ENCODE measurements around the gene MMP7.

Gene MMP7

GRCh38 chr11:102493524-102493923 lies 37.0 kb downstream of the MMP7 start:
- DNase-seq (ENCODE audit: low read depth), result no peak

- no peak for DNase-seq (ENCODE audit: low read depth)
Observed at GRCh38 chr11:102491969-102492368, 38.6 kb downstream of the MMP7 start.

GRCh38 chr11:102489186-102490145 lies 41.1 kb downstream of the MMP7 start:
- no peak for DNase-seq (ENCODE audit: low read depth)

- no peak for DNase-seq (ENCODE audit: low read depth)
Observed at GRCh38 chr11:102488208-102488607, 42.3 kb downstream of the MMP7 start.

- DNase-seq (ENCODE audit: low read depth), result no peak
Observed at GRCh38 chr11:102487214-102487613, 43.3 kb downstream of the MMP7 start.

- no peak for DNase-seq (ENCODE audit: low read depth)
Observed at GRCh38 chr11:102486584-102486983, 44.0 kb downstream of the MMP7 start.

- DNase-seq (ENCODE audit: low read depth), result no peak
Observed at GRCh38 chr11:102485095-102485722, 45.3 kb downstream of the MMP7 start.

GRCh38 chr11:102482433-102482832 lies 48.1 kb downstream of the MMP7 start:
- DNase-seq (ENCODE audit: low read depth), result no peak

GRCh38 chr11:102479733-102480132 lies 50.8 kb downstream of the MMP7 start:
- DNase-seq (ENCODE audit: low read depth), result no peak

GRCh38 chr11:102478673-102479299 lies 51.8 kb downstream of the MMP7 start:
- DNase-seq (ENCODE audit: low read depth), result no peak

- DNase-seq (ENCODE audit: low read depth), result no peak
Observed at GRCh38 chr11:102476812-102477211, 53.7 kb downstream of the MMP7 start.

GRCh38 chr11:102476069-102476468 lies 54.5 kb downstream of the MMP7 start:
- DNase-seq (ENCODE audit: low read depth), result no peak

GRCh38 chr11:102473543-102473942 lies 57.0 kb downstream of the MMP7 start:
- DNase-seq (ENCODE audit: low read depth), result no peak

- DNase-seq (ENCODE audit: low read depth), result no peak
Observed at GRCh38 chr11:102472127-102472526, 58.4 kb downstream of the MMP7 start.

- DNase-seq (ENCODE audit: low read depth), result no peak
Observed at GRCh38 chr11:102471474-102471873, 59.1 kb downstream of the MMP7 start.
